ENCODE results near the gene CFAP58. TPM values are rescaled to one million over a fixed set of nuclear protein-coding genes. Genes with fewer than 3 reads are reported as not detected.

CFAP58 gene
- total RNA-seq, 1 donor from 2014 or later = 1.1 TPM

- ATAC-seq = no peak
- TF ChIP-seq, protein P1, sequence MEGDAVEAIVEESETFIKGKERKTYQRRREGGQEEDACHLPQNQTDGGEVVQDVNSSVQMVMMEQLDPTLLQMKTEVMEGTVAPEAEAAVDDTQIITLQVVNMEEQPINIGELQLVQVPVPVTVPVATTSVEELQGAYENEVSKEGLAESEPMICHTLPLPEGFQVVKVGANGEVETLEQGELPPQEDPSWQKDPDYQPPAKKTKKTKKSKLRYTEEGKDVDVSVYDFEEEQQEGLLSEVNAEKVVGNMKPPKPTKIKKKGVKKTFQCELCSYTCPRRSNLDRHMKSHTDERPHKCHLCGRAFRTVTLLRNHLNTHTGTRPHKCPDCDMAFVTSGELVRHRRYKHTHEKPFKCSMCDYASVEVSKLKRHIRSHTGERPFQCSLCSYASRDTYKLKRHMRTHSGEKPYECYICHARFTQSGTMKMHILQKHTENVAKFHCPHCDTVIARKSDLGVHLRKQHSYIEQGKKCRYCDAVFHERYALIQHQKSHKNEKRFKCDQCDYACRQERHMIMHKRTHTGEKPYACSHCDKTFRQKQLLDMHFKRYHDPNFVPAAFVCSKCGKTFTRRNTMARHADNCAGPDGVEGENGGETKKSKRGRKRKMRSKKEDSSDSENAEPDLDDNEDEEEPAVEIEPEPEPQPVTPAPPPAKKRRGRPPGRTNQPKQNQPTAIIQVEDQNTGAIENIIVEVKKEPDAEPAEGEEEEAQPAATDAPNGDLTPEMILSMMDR (IDR thresholded peaks at IDR 0.05) = no peak
- peaks cover 59% of the 10 kb centered on the region for H3K36me3 ChIP-seq
These were observed 38.8 kb upstream of the CFAP58 start for GRCh38 chr10:104314591-104315485.

DNA sequence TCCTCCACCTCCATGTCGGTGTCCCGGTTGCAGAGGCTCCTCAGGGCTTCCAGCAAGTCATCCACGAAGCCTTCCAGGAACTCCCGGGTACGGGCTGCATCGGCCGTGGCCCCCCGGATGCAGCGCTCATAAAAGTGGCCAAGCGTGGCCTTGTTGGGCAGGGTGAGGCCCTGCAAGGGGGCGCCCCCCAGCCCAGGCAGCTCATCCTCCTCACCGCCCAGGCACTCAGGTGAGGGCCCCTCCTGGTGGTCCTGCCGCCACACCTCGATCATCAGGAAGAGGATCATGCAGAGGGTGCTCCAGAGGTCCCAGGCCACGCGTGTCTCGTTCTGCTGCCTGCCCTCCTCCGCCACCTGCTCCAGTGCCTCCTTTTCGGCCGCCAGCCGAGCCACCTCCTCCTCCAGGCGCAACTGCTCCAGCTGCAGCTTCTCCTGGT, 38.1 kb upstream of the CFAP58 start:
- intact Hi-C loops (cut with DNase I) = no loop called here
- Histone ChIP-seq H3K4me3 (no peak overlapping the region), H3K27me3 (ENCODE audit: low read depth) (no peaks in the 10 kb centered on the region), H3K9me3 (no peaks in the 10 kb centered on the region), H3K27ac (no peak overlapping the region), H3K4me1 (peaks cover 59% of the 10 kb centered on the region), H3K36me3 (peaks cover 56% of the 10 kb centered on the region)
- TF ChIP-seq, protein P1 (IDR thresholded peaks at IDR 0.05) = no peak
- DNase-seq (no peak), ATAC-seq (no peak)

More at GRCh38 chr10:104314591-104315485, 38.8 kb upstream of the CFAP58 start:
- Histone ChIP-seq H3K27me3 (ENCODE audit: low read depth) (no peaks in the 10 kb centered on the region), H3K4me3 (no peak overlapping the region), H3K4me1 (peaks cover 59% of the 10 kb centered on the region), H3K9me3 (no peaks in the 10 kb centered on the region), H3K27ac (no peak overlapping the region)
- DNase-seq = peak; percentile 49
- intact Hi-C loops (cut with DNase I) = no loop called here

DNA sequence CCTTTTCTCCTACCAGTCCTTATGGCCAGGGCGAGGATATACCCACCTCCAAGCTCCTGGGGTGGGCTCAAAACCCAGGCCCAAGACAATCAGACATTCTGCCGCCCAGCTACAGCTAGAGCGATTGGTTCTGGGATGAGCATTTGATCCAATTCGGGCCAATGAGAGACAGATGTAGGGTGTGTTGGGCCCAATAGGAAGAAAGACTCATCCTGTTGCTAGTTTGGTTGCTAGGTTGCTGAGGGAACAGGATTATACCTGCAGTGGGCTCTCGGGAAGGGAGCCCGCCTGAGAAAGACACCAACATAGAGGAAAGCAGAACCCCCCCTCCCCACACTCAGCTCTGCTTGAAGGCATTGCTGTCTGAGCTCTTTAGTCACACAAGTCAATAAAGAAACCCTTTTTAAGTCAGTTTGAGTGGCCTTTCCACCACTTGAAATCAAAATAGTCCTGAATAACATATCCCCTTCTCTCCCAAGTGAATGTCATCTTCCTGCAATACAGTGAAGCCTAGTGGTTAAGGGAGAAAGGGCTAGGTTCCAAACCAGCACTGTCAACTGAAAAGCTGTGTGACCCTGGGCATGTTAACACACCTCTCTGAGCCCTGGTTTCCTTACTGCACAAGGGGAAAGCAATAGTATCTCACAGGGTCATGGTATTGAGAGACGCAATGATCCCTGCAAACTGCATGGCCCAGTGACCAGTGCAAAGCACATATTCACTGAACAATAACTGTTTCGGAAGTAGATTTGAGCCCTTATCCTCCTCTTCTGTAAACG, 37.1 kb upstream of the CFAP58 start:
- Histone ChIP-seq H3K36me3 (peaks cover 46% of the 10 kb centered on the region), H3K9me3 (no peaks in the 10 kb centered on the region), H3K27ac (no peak overlapping the region), H3K27me3 (ENCODE audit: low read depth) (no peaks in the 10 kb centered on the region), H3K4me3 (no peak overlapping the region), H3K4me1 (peaks cover 65% of the 10 kb centered on the region)
- DNase-seq (no peak), ATAC-seq (no peak)
- TF ChIP-seq, protein P1 (IDR thresholded peaks at IDR 0.05) = no peak
- intact Hi-C loops (cut with DNase I) = no loop called here

DNA sequence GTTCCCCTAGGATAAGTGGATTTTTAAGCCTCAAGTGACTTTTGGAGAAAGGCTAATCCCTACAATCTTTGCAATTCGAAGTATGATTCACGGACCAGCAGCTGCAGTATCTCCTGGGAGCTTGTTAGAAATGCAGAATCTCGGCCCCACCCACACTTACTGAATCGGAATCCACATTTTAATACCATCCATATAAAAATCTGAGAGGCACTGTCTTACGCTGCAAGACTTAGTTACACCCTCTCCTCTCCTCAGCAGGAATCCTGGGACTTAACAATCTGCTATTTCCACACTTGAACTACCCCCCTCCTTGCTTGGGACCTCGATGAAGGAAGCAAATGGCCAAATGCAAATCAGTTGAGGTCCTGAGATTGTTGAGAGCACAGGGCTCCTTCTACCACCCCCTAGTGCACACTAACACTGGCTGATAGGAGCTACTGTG, 36.3 kb upstream of the CFAP58 start:
- TF ChIP-seq, protein P1 (IDR thresholded peaks at IDR 0.05) = no peak
- Histone ChIP-seq H3K27ac (peak overlapping the region; percentile 21), H3K36me3 (peaks cover 40% of the 10 kb centered on the region), H3K27me3 (ENCODE audit: low read depth) (no peaks in the 10 kb centered on the region), H3K4me1 (peaks cover 68% of the 10 kb centered on the region), H3K4me3 (no peak overlapping the region), H3K9me3 (no peaks in the 10 kb centered on the region)
- no peak for ATAC-seq
- no peak for DNase-seq
- intact Hi-C loops (cut with DNase I) = no loop called here

GRCh38 chr10:104317726-104318299, 35.8 kb upstream of the CFAP58 start:
- ATAC-seq (no peak), DNase-seq (no peak)
- Histone ChIP-seq H3K4me1 (peaks cover 68% of the 10 kb centered on the region), H3K27ac (peak overlapping the region; percentile 21), H3K36me3 (peaks cover 35% of the 10 kb centered on the region), H3K4me3 (no peak overlapping the region), H3K9me3 (no peaks in the 10 kb centered on the region), H3K27me3 (ENCODE audit: low read depth) (no peaks in the 10 kb centered on the region)
- TF ChIP-seq, protein P1 (IDR thresholded peaks at IDR 0.05) = no peak
- intact Hi-C loops (cut with DNase I) = no loop called here

Measured in lower lobe of right lung (tissue), 2 donors.